Measurements from ENCODE around the gene AP2A1.

AP2A1 gene

DNA sequence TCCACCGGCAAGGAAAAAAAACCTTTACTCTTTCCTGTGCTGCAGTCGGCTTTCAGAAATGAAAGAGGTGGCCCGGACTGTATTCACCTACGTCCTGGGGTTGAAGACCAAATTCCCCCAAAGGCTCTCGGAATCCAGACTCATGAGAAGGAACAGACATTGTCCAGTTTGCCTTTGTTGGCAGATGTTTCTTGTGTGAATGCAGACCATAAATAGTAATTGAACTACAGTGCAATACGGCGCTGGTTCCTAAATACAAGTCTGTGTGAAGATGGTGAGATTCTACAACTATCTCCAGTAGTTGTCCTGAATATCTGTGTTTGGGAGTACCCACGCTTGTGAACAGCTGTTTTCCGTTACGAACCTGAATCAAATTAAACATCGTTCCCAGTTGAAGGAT lies 72.9 kb downstream of the AP2A1 start:
- peaks cover 62% of the 10 kb centered on the region for H3K36me3 ChIP-seq (ENCODE audit: insufficient read depth, insufficient read length, low read length)
- peaks cover 4% of the 10 kb centered on the region for H3K4me1 ChIP-seq (ENCODE audit: insufficient read depth, insufficient read length)
- no peak overlapping the region for H3K9ac ChIP-seq (ENCODE audit: insufficient read length, low read depth)
- H3K9me3 ChIP-seq (ENCODE audit: insufficient read depth, low read length): no peaks in the 10 kb centered on the region
- no peak overlapping the region for H3K4me3 ChIP-seq (ENCODE audit: insufficient read length, low read depth)
- no peak for DNase-seq (ENCODE audit: low read depth, low spot score)
- no peaks in the 10 kb centered on the region for H3K27me3 ChIP-seq (ENCODE audit: insufficient read depth, insufficient read length)
- TF ChIP-seq SUZ12 (IDR thresholded peaks at IDR 0.05; ENCODE audit: extremely low read depth, insufficient read depth, insufficient read length) (no peak), YY1 (IDR thresholded peaks at IDR 0.05; ENCODE audit: insufficient read depth, insufficient read length) (no peak), ZNF274 (IDR thresholded peaks at IDR 0.05; ENCODE audit: low read depth, low read length) (no peak)

DNA sequence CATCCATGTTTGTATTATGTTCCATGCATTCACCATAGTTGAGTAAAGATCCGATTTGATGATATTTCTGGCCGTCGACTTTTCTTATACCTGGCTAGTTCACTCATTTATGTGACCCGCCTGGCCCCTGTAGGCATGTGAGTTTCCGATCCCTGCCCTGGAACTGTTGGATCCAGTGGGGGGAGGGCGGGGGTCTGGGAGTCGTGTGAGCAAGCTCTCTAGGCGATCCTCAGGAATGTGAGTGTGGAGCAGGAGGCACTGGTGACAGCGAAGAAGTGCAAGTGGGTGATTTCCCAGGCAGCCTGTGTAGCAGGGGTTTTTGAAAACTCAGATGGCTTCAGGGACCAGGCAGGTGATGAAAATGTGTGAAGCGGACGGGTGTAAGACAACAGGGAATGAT lies 73.5 kb downstream of the AP2A1 start:
- DNase-seq (ENCODE audit: low read depth, low spot score): no peak
- no peak overlapping the region for H3K4me3 ChIP-seq (ENCODE audit: insufficient read length, low read depth)
- H3K27me3 ChIP-seq (ENCODE audit: insufficient read depth, insufficient read length): no peaks in the 10 kb centered on the region
- H3K9me3 ChIP-seq (ENCODE audit: insufficient read depth, low read length): no peaks in the 10 kb centered on the region
- TF ChIP-seq SUZ12 (IDR thresholded peaks at IDR 0.05; ENCODE audit: extremely low read depth, insufficient read depth, insufficient read length): no peak
- no peak for TF ChIP-seq ZNF274 (IDR thresholded peaks at IDR 0.05; ENCODE audit: low read depth, low read length)
- no peak for TF ChIP-seq YY1 (IDR thresholded peaks at IDR 0.05; ENCODE audit: insufficient read depth, insufficient read length)
- H3K4me1 ChIP-seq (ENCODE audit: insufficient read depth, insufficient read length): peaks cover 4% of the 10 kb centered on the region
- H3K36me3 ChIP-seq (ENCODE audit: insufficient read depth, insufficient read length, low read length): peaks cover 56% of the 10 kb centered on the region
- H3K9ac ChIP-seq (ENCODE audit: insufficient read length, low read depth): no peak overlapping the region

DNA sequence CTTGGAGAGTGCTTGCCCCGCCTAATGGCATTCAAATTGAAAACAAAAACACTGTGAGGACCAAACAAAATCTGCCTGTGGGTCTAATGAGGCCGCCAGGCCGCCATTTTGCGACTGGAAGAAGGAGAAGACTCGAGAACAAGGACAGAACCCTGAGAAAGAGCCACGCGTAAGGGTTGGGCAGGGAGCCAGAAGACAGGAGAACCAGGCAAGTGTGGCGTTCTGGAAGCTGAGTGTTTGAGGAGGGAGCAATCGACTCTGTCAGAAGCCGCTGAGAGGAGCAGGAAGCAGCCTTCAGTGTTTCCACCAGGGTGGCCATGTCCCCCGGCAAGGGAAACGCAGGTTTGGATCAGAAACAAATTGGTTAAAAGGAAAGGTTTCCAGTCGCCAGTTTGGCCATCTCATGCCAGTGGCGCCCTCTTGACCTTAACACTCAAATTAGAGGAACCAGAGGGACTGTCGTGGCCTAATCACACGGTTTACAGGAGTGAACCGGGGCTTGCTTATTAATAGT lies 74.0 kb downstream of the AP2A1 start:
- DNase-seq (ENCODE audit: low read depth, low spot score): no peak
- Histone ChIP-seq H3K27me3 (ENCODE audit: insufficient read depth, insufficient read length) (no peaks in the 10 kb centered on the region), H3K9ac (ENCODE audit: insufficient read length, low read depth) (no peak overlapping the region), H3K36me3 (ENCODE audit: insufficient read depth, insufficient read length, low read length) (peaks cover 51% of the 10 kb centered on the region), H3K9me3 (ENCODE audit: insufficient read depth, low read length) (no peaks in the 10 kb centered on the region), H3K4me3 (ENCODE audit: insufficient read length, low read depth) (no peak overlapping the region), H3K4me1 (ENCODE audit: insufficient read depth, insufficient read length) (peaks cover 4% of the 10 kb centered on the region)
- TF ChIP-seq SUZ12 (IDR thresholded peaks at IDR 0.05; ENCODE audit: extremely low read depth, insufficient read depth, insufficient read length) (no peak), YY1 (IDR thresholded peaks at IDR 0.05; ENCODE audit: insufficient read depth, insufficient read length) (no peak), ZNF274 (IDR thresholded peaks at IDR 0.05; ENCODE audit: low read depth, low read length) (no peak)

DNA sequence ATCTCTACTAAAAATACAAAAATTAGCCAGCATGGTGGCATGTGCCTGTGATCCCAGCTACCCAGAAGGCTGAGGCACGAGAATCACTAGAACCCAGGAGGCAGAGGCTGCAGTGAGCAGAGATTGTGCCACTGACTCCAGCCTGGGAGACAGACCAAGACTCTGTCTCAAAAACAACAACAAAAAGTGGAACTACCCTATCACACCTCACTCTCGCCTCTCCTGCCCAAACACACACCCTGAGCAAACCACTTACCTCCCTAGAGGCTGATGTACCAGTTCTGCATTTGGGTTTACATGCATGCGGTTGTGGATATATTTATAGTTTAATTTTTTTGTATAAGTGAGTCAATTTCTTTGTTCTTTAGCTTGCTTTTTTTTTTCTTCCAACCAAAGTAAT lies 76.5 kb downstream of the AP2A1 start:
- Histone ChIP-seq H3K4me3 (ENCODE audit: insufficient read length, low read depth) (no peak overlapping the region), H3K27me3 (ENCODE audit: insufficient read depth, insufficient read length) (no peaks in the 10 kb centered on the region), H3K9me3 (ENCODE audit: insufficient read depth, low read length) (no peaks in the 10 kb centered on the region), H3K4me1 (ENCODE audit: insufficient read depth, insufficient read length) (no peaks in the 10 kb centered on the region), H3K9ac (ENCODE audit: insufficient read length, low read depth) (no peak overlapping the region), H3K36me3 (ENCODE audit: insufficient read depth, insufficient read length, low read length) (peaks cover 28% of the 10 kb centered on the region)
- TF ChIP-seq SUZ12 (IDR thresholded peaks at IDR 0.05; ENCODE audit: extremely low read depth, insufficient read depth, insufficient read length) (no peak), YY1 (IDR thresholded peaks at IDR 0.05; ENCODE audit: insufficient read depth, insufficient read length) (no peak), ZNF274 (IDR thresholded peaks at IDR 0.05; ENCODE audit: low read depth, low read length) (no peak)
- no peak for DNase-seq (ENCODE audit: low read depth, low spot score)

DNA sequence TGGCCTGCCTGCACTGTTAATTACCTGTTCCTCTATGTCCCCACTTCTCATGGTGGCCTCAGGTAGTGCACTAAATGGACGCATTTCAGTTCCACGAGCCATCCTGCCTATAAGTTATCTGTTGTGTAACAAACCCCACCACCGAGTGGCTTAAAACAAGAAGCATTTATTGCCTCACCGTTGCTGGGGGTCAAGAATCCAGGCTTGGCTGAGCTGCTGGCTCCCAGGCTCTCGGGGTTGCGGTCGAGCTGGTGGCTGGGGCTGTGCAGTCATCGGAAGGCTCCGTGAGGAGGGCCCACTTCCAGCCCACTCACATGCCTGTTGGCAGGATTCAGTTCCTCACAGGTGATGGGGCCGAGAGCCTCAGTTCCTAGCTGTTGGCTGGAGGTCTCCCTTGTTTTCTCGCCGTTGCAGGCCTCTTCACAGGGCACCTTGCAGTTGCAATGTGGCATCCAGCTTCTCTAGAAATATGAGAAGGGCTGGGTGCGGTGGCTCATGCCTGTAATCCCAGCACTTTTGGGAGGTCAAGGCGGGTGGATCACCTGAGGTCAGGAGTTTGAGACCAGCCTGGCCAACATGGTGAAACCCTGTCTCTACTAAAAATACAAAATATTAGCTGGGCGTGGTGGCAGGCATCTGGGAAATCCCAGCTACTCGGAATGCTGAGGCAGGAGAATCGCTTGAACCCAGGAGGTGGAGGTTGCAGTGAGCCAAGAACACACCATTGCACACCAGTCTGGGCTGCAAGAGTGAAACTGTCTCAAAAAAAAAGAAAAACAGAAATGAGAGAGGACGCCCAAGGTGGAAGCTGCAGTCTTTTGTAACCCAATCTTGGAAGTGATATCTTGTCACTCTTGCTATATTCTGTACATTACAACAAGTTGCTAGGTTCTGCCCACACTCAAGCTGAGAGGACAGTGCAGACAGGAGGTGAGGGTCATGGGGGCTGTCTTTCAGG lies 77.6 kb downstream of the AP2A1 start:
- Histone ChIP-seq H3K4me1 (ENCODE audit: insufficient read depth, insufficient read length) (peaks cover 2% of the 10 kb centered on the region), H3K27me3 (ENCODE audit: insufficient read depth, insufficient read length) (no peaks in the 10 kb centered on the region), H3K36me3 (ENCODE audit: insufficient read depth, insufficient read length, low read length) (peaks cover 22% of the 10 kb centered on the region), H3K9ac (ENCODE audit: insufficient read length, low read depth) (no peak overlapping the region), H3K9me3 (ENCODE audit: insufficient read depth, low read length) (no peaks in the 10 kb centered on the region), H3K4me3 (ENCODE audit: insufficient read length, low read depth) (no peak overlapping the region)
- TF ChIP-seq SUZ12 (IDR thresholded peaks at IDR 0.05; ENCODE audit: extremely low read depth, insufficient read depth, insufficient read length): no peak
- no peak for TF ChIP-seq ZNF274 (IDR thresholded peaks at IDR 0.05; ENCODE audit: low read depth, low read length)
- TF ChIP-seq YY1 (IDR thresholded peaks at IDR 0.05; ENCODE audit: insufficient read depth, insufficient read length): no peak
- DNase-seq (ENCODE audit: low read depth, low spot score): no peak

DNA sequence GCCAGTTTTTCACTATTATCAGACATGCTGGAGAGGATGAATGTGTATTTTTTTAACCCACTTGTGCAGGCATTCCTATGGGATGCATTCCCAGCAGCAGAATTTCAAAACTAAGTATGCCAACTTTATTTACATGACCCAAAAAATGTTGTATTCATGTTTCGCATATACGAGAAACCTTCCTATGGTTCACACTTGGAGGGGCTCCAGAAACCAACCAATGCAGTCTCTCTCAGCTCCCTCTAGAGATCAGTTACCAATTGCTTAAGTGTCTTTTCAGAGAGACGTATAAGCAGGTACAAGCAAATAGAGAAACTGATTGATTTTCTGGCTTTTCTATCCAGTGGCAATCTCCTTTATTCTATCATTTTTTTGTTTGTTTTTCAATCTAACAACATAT lies 78.6 kb downstream of the AP2A1 start:
- Histone ChIP-seq H3K9ac (ENCODE audit: insufficient read length, low read depth) (no peak overlapping the region), H3K36me3 (ENCODE audit: insufficient read depth, insufficient read length, low read length) (peaks cover 23% of the 10 kb centered on the region), H3K9me3 (ENCODE audit: insufficient read depth, low read length) (no peaks in the 10 kb centered on the region), H3K4me1 (ENCODE audit: insufficient read depth, insufficient read length) (peaks cover 3% of the 10 kb centered on the region), H3K27me3 (ENCODE audit: insufficient read depth, insufficient read length) (no peaks in the 10 kb centered on the region), H3K4me3 (ENCODE audit: insufficient read length, low read depth) (no peak overlapping the region)
- TF ChIP-seq ZNF274 (IDR thresholded peaks at IDR 0.05; ENCODE audit: low read depth, low read length) (no peak), SUZ12 (IDR thresholded peaks at IDR 0.05; ENCODE audit: extremely low read depth, insufficient read depth, insufficient read length) (no peak), YY1 (IDR thresholded peaks at IDR 0.05; ENCODE audit: insufficient read depth, insufficient read length) (no peak)
- no peak for DNase-seq (ENCODE audit: low read depth, low spot score)

DNA sequence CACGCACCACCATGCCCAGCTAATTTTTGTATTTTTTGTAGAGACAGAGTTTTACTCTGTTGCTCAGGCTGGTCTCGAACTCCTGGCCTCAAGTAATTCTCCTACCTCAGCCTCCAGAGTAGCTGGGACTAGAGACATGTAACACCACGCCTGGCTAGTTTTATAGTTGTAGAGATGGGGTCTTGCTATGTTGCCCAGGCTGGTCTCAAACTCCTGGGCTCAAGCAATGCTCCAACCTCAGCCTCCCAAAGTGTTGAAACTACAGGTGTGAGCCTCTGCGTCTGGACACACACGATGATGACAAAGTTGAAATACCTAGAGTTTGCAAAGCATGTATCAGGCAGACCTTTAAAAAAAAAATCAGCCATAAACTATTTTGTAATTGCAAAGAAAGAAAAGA lies 79.6 kb downstream of the AP2A1 start:
- H3K4me1 ChIP-seq (ENCODE audit: insufficient read depth, insufficient read length): peaks cover 3% of the 10 kb centered on the region
- no peak overlapping the region for H3K4me3 ChIP-seq (ENCODE audit: insufficient read length, low read depth)
- H3K27me3 ChIP-seq (ENCODE audit: insufficient read depth, insufficient read length): no peaks in the 10 kb centered on the region
- TF ChIP-seq ZNF274 (IDR thresholded peaks at IDR 0.05; ENCODE audit: low read depth, low read length) (no peak), SUZ12 (IDR thresholded peaks at IDR 0.05; ENCODE audit: extremely low read depth, insufficient read depth, insufficient read length) (no peak), YY1 (IDR thresholded peaks at IDR 0.05; ENCODE audit: insufficient read depth, insufficient read length) (no peak)
- H3K36me3 ChIP-seq (ENCODE audit: insufficient read depth, insufficient read length, low read length): peaks cover 17% of the 10 kb centered on the region
- no peak overlapping the region for H3K9ac ChIP-seq (ENCODE audit: insufficient read length, low read depth)
- DNase-seq (ENCODE audit: low read depth, low spot score): no peak
- H3K9me3 ChIP-seq (ENCODE audit: insufficient read depth, low read length): no peaks in the 10 kb centered on the region
